ENCODE measurements around the gene CHRNA9. TPM values are rescaled to one million over a fixed set of nuclear protein-coding genes. Genes with fewer than 3 reads are reported as not detected.

CHRNA9 gene
- total RNA-seq, 2 donors from 2014 or later = not detected

DNA sequence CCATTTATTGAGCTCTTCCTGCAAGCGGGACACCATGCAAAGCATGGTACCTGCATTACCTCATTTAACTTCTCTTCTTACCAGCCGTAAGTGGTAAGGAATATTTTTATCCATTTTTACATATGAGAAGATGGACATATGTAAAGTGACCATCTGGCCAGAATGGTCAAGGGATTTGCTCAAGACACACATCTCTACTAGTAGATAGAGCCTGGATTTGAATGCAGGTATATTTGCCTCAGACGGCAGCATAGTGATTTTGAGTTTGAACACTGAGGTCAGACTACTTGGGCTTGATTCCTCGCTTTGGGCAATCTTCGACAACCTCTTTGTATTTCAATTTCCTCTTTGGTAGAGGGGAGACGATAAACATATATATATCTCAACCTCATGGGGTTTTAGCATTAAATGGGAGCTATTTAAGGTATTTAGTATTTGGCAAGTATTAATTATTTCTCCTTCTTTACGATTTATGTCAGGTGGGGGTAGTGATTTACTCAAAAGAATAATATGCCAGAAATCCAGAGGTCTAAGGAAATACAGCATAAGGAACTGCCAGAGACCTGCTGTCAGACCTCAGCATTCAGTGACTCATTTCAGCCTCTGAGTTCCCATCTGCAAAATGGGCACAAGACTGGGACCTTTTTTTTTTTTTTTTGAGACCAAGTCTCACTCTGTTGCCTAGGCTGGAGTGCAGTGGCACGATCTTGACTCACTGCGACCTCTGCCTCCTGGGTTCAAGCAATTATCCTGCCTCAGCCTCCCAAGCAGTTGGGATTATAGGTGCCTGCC is 34.6 kb upstream of the CHRNA9 start:
- TF ChIP-seq, protein P1, sequence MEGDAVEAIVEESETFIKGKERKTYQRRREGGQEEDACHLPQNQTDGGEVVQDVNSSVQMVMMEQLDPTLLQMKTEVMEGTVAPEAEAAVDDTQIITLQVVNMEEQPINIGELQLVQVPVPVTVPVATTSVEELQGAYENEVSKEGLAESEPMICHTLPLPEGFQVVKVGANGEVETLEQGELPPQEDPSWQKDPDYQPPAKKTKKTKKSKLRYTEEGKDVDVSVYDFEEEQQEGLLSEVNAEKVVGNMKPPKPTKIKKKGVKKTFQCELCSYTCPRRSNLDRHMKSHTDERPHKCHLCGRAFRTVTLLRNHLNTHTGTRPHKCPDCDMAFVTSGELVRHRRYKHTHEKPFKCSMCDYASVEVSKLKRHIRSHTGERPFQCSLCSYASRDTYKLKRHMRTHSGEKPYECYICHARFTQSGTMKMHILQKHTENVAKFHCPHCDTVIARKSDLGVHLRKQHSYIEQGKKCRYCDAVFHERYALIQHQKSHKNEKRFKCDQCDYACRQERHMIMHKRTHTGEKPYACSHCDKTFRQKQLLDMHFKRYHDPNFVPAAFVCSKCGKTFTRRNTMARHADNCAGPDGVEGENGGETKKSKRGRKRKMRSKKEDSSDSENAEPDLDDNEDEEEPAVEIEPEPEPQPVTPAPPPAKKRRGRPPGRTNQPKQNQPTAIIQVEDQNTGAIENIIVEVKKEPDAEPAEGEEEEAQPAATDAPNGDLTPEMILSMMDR (IDR thresholded peaks at IDR 0.05) = no peak
- no peak overlapping the region for H3K4me3 ChIP-seq

DNA sequence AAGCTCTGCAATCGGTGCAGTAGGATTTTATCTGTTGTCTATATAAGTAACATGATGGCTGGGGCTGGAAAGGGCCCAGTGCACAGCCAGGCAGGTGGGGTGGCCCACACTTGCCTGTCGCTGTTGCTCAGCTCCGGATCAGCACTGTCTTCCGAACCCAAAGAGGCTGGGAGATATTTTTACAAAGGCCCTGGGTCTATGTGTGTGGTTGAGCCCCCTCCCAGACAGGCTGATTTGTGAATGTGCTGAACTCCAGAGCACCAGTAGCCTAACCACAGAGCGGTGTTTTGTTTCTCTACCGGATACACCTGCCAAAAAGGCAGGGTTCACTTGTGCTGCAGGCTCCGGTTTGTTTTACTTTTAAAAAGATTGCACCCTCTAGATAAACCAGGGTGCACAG is 33.5 kb upstream of the CHRNA9 start:
- DNase-seq (ENCODE audit: low spot score) (no peak), ATAC-seq (ENCODE audit: insufficient number of reproducible peaks, low FRiP score, low read depth) (no peak)
- TF ChIP-seq, protein P1 (IDR thresholded peaks at IDR 0.05) = no peak
- Histone ChIP-seq H3K4me3 (no peak overlapping the region), H3K27me3 (replicated peaks; ENCODE audit: insufficient read depth) (no peaks in the 10 kb centered on the region), H3K36me3 (no peaks in the 10 kb centered on the region), H3K9me3 (no peaks in the 10 kb centered on the region), H3K4me1 (ENCODE audit: control insufficient read depth in 1 of 2, low read depth in 2 of 2) (no peaks in the 10 kb centered on the region), H3K27ac (no peak overlapping the region)

More for the DNA sequence above, 34.6 kb upstream of the CHRNA9 start:
- Histone ChIP-seq H3K27ac (no peak overlapping the region), H3K9me3 (no peaks in the 10 kb centered on the region), H3K27me3 (replicated peaks; ENCODE audit: insufficient read depth) (no peaks in the 10 kb centered on the region), H3K36me3 (no peaks in the 10 kb centered on the region), H3K4me1 (ENCODE audit: control insufficient read depth in 1 of 2, low read depth in 2 of 2) (no peaks in the 10 kb centered on the region)
- no peak for ATAC-seq (ENCODE audit: insufficient number of reproducible peaks, low FRiP score, low read depth)
- DNase-seq (ENCODE audit: low spot score) = no peak

DNA sequence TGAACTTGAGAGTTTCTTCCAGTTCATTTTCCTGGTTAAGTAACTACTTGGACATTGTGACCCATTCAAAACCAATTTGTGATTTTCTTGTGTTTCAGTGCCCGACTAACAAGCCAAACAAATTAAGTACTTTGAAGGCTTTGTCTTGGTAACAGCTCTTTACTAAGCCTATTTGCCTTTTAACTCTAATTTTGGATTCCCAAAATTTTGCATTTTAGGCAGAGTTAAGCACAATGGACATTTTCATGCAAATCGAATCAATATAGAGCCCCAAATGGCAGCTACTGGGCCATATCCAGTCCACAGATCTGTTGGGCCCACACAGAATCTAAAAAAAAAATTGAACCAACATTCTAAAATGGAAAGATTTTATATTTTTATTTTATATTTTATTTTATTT is 31.4 kb upstream of the CHRNA9 start:
- no peak overlapping the region for H3K4me3 ChIP-seq
- H3K9me3 ChIP-seq = no peaks in the 10 kb centered on the region
- DNase-seq (ENCODE audit: low spot score) = no peak
- H3K4me1 ChIP-seq (ENCODE audit: control insufficient read depth in 1 of 2, low read depth in 2 of 2) = no peaks in the 10 kb centered on the region
- TF ChIP-seq, protein P1 (IDR thresholded peaks at IDR 0.05) = no peak
- no peak overlapping the region for H3K27ac ChIP-seq
- no peaks in the 10 kb centered on the region for H3K36me3 ChIP-seq
- no peak for ATAC-seq (ENCODE audit: insufficient number of reproducible peaks, low FRiP score, low read depth)
- no peaks in the 10 kb centered on the region for H3K27me3 ChIP-seq (replicated peaks; ENCODE audit: insufficient read depth)

DNA sequence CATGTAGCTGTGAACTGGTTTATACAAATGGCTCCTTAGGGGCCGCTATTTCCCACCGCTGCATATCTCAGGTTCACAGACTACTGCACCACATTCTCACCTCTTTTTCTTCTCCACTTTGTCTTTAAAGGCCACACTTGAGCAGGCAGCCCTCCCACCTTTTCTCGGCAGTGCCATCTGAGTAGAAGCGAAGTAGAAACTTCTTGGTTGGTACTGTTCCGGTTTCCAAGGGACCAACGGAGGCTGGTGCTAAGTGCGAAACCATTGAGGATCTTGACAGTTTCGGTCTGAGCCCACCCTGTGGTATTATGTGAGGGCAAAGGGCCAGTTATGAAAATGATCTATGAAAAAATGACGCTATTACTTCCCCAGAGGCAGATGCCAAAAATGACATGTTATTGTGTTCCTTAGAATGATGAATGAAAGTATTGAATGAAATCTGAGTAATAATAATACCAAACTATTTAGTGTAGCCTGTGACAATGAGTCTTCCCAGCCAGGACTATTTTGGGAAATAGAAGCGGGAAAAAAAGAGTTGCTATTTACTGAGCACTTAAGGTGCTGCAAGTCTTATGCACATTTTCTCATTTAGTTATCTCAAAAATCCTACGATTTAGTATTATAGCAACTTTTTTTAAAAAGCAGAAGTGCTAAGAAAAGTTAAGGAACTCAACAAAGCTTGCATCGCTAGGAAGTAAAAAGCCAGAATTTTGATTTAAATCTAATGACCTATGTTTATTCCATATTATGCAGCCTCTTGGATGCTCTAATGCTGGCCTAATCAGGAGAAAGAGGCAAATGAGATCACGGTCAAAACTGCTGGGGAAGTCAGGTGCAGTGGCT is 29.6 kb upstream of the CHRNA9 start:
- TF ChIP-seq, protein P1 (IDR thresholded peaks at IDR 0.05) = no peak
- ATAC-seq (ENCODE audit: insufficient number of reproducible peaks, low FRiP score, low read depth) = no peak

DNA sequence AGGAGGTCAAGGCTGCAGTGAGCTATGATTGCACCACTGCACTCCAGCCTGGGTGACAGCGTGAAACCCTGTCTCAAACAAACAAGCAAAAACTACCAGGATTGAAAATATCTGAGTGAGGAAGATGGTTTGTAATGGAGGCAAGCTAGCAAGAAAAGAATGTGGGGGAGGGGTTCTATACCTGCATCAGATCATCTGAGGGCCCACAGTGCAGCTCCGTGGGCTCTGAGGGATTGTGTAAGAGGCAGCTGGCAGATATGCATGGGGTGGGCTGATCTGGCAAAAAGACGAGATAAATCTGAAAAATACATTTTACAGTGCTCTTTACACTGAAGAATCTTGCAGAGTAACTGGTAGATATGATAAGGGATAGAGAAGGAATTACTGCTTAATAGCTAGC is 28.9 kb upstream of the CHRNA9 start:
- H3K4me1 ChIP-seq (ENCODE audit: control insufficient read depth in 1 of 2, low read depth in 2 of 2) = no peaks in the 10 kb centered on the region
- H3K4me3 ChIP-seq = no peak overlapping the region
- ATAC-seq (ENCODE audit: insufficient number of reproducible peaks, low FRiP score, low read depth) = no peak
- TF ChIP-seq, protein P1 (IDR thresholded peaks at IDR 0.05) = no peak
- no peaks in the 10 kb centered on the region for H3K36me3 ChIP-seq
- DNase-seq (ENCODE audit: low spot score) = no peak
- no peaks in the 10 kb centered on the region for H3K27me3 ChIP-seq (replicated peaks; ENCODE audit: insufficient read depth)
- no peak overlapping the region for H3K27ac ChIP-seq
- H3K9me3 ChIP-seq = no peaks in the 10 kb centered on the region

More for the DNA sequence above, 29.6 kb upstream of the CHRNA9 start:
- Histone ChIP-seq H3K27me3 (replicated peaks; ENCODE audit: insufficient read depth) (no peaks in the 10 kb centered on the region), H3K27ac (no peak overlapping the region), H3K36me3 (no peaks in the 10 kb centered on the region), H3K4me3 (no peak overlapping the region), H3K4me1 (ENCODE audit: control insufficient read depth in 1 of 2, low read depth in 2 of 2) (no peaks in the 10 kb centered on the region), H3K9me3 (no peaks in the 10 kb centered on the region)
- DNase-seq (ENCODE audit: low spot score) = no peak

Data from thoracic aorta (tissue), 2 donors.